Tibial nerve (tissue), 4 donors: Measurements from ENCODE around the gene USP26. TPM values are rescaled to one million over a fixed set of nuclear protein-coding genes. Genes with fewer than 3 reads are reported as not detected.
"Not testable (repeated sequence)": the region's sequence is repeated elsewhere in the genome, so short reads cannot be mapped to it uniquely, and the experiment has no call there.

Experiments
- DNase-seq, 2 donors: peaks; one replicate each; pipeline ENCODE4 v3.0.0-alpha.2; 2019; ENCODE audit warnings: low spot score in 2 of 2
- H3K27ac ChIP-seq, 4 donors: fragments of 200-600 bp; sonication (generic) in 3 of 4; one replicate each; pipeline ENCODE4 v1.5.1; 2017 to 2019; ENCODE audit warnings: mild to moderate bottlenecking in 1 of 4
- H3K27me3 ChIP-seq, 2 donors: fragments of 200-600 bp; sonication (generic) in 1 of 2; one replicate each; pipeline versions ENCODE4 v1.5.1 to v1.6.0; 2017 to 2019
- H3K36me3 ChIP-seq, 3 donors: fragments of 200-600 bp; sonication (generic); one replicate each; pipeline ENCODE4 v1.5.1; 2018 to 2019
- H3K4me1 ChIP-seq, 4 donors: fragments of 200-600 bp; sonication (generic) in 3 of 4; one replicate each; pipeline ENCODE4 v1.5.1; 2017 to 2019
- H3K4me3 ChIP-seq, 4 donors: fragments of 200-600 bp; sonication (generic) in 3 of 4; one replicate each; pipeline ENCODE4 v1.5.1; 2017 to 2019; ENCODE audit warnings: mild to moderate bottlenecking in 1 of 4, moderate library complexity in 1 of 4
- H3K9me3 ChIP-seq, 4 donors: fragments of 200-600 bp; sonication (generic) in 3 of 4; one replicate each; pipeline ENCODE4 v1.5.1; 2017 to 2019
- EP300 ChIP-seq, 2 donors: sonication (generic); formaldehyde crosslinking; IDR thresholded peaks; one replicate each; pipeline ENCODE4 v1.6.1; 2017; ENCODE audit warnings: antibody characterized with exemption in 2 of 2, mild to moderate bottlenecking in 1 of 2
- POLR2A ChIP-seq, 2 donors: fragments of 450-650 bp; IDR thresholded peaks; one replicate each; pipeline ENCODE4 v1.6.1; 2017; ENCODE audit warnings: antibody characterized with exemption in 2 of 2, mild to moderate bottlenecking in 2 of 2, moderate library complexity in 2 of 2
- WGBS, 2 donors: methylation state at CpG; one replicate each; pipeline ENCODE4 v1.1.5; 2018; 5-methylcytosine and 5-hydroxymethylcytosine counted together
- total RNA-seq, 4 donors: library from RNA; depleted of rRNA; stranded (reverse); fragments of >200 nt; gene quantifications; one replicate each; pipeline ENCODE4 v1.1.0, GENCODE V29; 2016
- TF ChIP-seq, protein P1 (sequence below), 5 experiments: fragments of 200-600 bp in 3 of 5; fragments of 450-650 bp in 2 of 5; sonication (generic) in 3 of 5; IDR thresholded peaks; one replicate each; pipeline ENCODE4 v1.5.1; 2016 to 2019; ENCODE audit warnings: antibody characterized with exemption in 5 of 5, mild to moderate bottlenecking in 3 of 5, moderate library complexity in 2 of 5

USP26 gene
- total RNA-seq, 4 donors from 2014 or later, result not detected

DNA sequence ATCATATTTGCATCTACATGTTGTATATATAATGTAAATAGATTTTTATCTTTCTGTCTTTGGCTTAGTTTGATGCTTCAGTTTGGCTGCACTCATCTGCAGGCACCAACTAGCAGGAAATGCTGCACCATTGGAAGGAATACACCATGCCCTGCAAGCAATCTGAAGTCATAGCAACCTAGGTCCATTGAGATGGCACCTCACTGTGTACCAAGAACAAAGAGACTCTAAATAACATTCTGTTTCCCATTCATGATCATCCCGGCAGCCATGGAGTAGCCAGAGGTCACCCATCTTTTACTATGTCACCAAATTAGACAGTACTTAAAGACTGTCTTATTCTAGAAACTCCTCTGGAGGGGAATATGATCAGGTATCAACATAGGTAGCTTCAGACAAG is 97.7 kb downstream of the USP26 start:
- Histone ChIP-seq H3K4me1 (no peaks in the 10 kb centered on the region), H3K36me3 (no peaks in the 10 kb centered on the region), H3K27me3 (peaks cover 0 to 5% of the 10 kb centered on the region in 2 donors), H3K4me3 (no peak overlapping the region), H3K9me3 (no peaks in the 10 kb centered on the region), H3K27ac (no peak overlapping the region)
- TF ChIP-seq, protein P1, sequence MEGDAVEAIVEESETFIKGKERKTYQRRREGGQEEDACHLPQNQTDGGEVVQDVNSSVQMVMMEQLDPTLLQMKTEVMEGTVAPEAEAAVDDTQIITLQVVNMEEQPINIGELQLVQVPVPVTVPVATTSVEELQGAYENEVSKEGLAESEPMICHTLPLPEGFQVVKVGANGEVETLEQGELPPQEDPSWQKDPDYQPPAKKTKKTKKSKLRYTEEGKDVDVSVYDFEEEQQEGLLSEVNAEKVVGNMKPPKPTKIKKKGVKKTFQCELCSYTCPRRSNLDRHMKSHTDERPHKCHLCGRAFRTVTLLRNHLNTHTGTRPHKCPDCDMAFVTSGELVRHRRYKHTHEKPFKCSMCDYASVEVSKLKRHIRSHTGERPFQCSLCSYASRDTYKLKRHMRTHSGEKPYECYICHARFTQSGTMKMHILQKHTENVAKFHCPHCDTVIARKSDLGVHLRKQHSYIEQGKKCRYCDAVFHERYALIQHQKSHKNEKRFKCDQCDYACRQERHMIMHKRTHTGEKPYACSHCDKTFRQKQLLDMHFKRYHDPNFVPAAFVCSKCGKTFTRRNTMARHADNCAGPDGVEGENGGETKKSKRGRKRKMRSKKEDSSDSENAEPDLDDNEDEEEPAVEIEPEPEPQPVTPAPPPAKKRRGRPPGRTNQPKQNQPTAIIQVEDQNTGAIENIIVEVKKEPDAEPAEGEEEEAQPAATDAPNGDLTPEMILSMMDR (IDR thresholded peaks at IDR 0.05), result no peak
- TF ChIP-seq EP300 (IDR thresholded peaks at IDR 0.05), result no peak
- no peak for TF ChIP-seq POLR2A (IDR thresholded peaks at IDR 0.05)
- WGBS, 2 donors, result 14 to 57% methylated on average over 1 of the region's 1 CpG
- no peak for DNase-seq

DNA sequence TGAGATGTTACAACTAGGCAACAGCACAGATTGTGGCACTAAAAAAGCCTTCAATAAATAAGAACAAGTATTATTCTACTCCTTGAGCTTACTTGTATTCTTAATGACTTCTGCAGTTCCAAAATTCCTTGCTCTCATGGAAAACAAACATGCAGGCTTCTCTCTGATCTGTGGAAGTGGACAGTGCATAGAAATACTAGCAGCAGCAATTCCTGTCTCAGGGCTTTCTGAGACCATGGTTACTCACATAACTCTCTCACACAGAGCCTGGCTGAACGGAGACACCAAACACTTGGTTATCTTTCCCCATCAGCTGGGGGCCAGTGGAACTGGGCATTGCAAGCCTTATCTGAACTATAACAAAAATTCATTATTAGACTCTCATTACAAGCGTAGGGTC is 106.1 kb downstream of the USP26 start:
- WGBS, 2 donors, result 85 to 90% methylated on average over 2 of the region's 2 CpGs
- H3K4me1 ChIP-seq, result no peaks in the 10 kb centered on the region
- peaks cover 0 to 16% of the 10 kb centered on the region in 2 donors for H3K27me3 ChIP-seq
- no peaks in the 10 kb centered on the region for H3K9me3 ChIP-seq
- no peak overlapping the region for H3K4me3 ChIP-seq
- H3K36me3 ChIP-seq, result no peaks in the 10 kb centered on the region
- H3K27ac ChIP-seq, result no peak overlapping the region
- no peak for TF ChIP-seq EP300 (IDR thresholded peaks at IDR 0.05)
- TF ChIP-seq, protein P1 (IDR thresholded peaks at IDR 0.05), result no peak
- TF ChIP-seq POLR2A (IDR thresholded peaks at IDR 0.05), result no peak
- no peak for DNase-seq

DNA sequence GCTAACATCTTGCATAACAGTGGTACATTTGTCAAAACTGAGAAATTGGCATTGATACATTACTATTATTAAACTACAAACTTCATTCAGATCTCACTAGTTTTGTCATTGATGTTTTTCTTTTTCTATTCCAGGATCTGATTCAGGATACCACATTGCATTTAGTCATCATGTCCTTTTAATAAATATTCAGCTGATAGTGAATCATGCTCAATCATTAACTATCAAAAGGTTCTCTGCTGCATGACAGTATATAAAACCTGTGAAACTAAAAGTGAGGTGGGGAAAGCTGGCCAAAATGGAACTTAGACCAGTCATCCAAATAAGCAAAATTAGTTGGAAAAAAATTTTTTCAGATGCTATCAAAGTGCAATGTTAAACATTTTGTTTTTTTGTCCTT is 110.4 kb downstream of the USP26 start:
- TF ChIP-seq POLR2A (IDR thresholded peaks at IDR 0.05), result no peak
- H3K9me3 ChIP-seq, result no peaks in the 10 kb centered on the region
- no peaks in the 10 kb centered on the region for H3K36me3 ChIP-seq
- DNase-seq, result no peak
- H3K27ac ChIP-seq, result no peak overlapping the region
- H3K27me3 ChIP-seq, result peaks cover 0 to 19% of the 10 kb centered on the region in 2 donors
- no peaks in the 10 kb centered on the region for H3K4me1 ChIP-seq
- no peak overlapping the region for H3K4me3 ChIP-seq

DNA sequence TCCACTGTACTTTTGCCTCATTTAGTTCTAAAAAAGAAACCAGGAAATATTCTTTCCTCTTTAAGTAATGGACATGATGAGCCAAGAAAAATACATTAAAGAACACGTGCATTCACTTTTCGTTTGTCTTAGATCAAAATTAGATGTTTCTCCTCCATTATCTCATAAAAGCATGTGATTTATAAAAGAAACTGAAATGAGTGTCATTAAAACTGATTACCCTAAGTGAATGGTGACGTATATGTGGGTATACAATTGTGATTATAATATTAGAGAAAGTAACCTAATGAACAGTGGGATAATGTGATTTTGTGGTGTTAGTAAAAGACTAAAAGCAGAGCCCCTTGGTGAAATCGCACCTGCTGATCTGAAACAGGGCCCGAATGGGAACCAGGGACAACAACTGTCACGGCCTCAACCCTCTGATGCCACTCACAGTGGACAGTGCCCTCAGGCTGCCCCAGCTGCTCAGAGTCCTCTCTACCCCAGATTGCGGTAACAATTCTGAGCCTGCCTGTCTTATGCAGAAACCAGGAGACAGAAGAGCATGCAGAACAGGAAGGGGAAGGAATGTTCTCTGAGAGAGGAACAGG is 112.8 kb downstream of the USP26 start:
- no peak for DNase-seq
- H3K4me1 ChIP-seq, result no peaks in the 10 kb centered on the region
- H3K9me3 ChIP-seq, result no peaks in the 10 kb centered on the region
- no peaks in the 10 kb centered on the region for H3K36me3 ChIP-seq
- H3K27ac ChIP-seq, result no peak overlapping the region
- H3K4me3 ChIP-seq, result no peak overlapping the region
- peaks cover 0 to 19% of the 10 kb centered on the region in 2 donors for H3K27me3 ChIP-seq
- WGBS, 2 donors, result 64 to 68% methylated on average over 7 of the region's 7 CpGs
- TF ChIP-seq, protein P1 (IDR thresholded peaks at IDR 0.05), result no peak
- TF ChIP-seq POLR2A (IDR thresholded peaks at IDR 0.05) (no peak), EP300 (IDR thresholded peaks at IDR 0.05) (no peak)

DNA sequence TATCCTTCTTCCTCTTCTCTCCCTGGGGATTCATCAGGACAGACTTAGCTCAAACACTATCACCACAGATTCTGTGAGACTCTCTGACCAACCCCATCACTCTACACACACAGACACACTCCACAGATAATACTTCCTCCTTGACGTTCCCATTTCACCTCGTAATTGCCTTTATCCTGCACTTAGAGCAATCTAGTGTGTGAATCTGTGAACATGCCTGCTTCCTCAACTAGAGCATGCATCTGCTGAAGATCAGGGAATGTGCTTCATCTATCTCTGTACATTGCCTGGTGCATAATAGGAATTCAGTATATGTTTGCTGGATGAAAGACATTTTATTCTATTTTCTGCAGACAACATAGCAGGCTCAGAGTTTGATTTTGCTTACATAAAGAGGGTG is 113.4 kb downstream of the USP26 start:
- Histone ChIP-seq H3K4me3 (no peak overlapping the region), H3K9me3 (no peaks in the 10 kb centered on the region), H3K4me1 (no peaks in the 10 kb centered on the region), H3K27me3 (peaks cover 0 to 25% of the 10 kb centered on the region in 2 donors), H3K36me3 (no peaks in the 10 kb centered on the region), H3K27ac (no peak overlapping the region)
- no peak for DNase-seq
- 18 to 35% methylated on average over 2 of the region's 2 CpGs for WGBS, 2 donors
- TF ChIP-seq, protein P1 (IDR thresholded peaks at IDR 0.05), result no peak
- no peak for TF ChIP-seq POLR2A (IDR thresholded peaks at IDR 0.05)
- no peak for TF ChIP-seq EP300 (IDR thresholded peaks at IDR 0.05)

DNA sequence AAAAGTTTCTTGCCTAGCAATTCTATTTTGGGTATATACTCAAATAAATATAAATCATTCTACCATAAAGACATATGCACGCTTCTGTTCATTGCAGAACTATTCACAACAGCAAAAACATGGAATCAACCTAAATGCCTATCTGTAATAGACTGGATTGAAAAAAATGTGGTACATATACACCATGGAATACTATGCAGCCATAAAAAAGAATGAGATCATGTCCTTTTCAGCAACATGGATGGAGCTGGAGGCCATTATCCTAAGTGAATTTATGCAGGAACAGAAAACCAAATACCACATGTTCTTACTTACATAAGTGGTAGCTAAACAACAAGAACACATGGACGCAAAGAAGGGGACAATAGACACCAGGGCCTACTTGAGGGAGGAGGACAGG is 116.9 kb downstream of the USP26 start:
- 87 to 93% methylated on average over 2 of the region's 2 CpGs for WGBS, 2 donors
- not testable (repeated sequence) for H3K36me3 ChIP-seq, DNase-seq, H3K4me1 ChIP-seq, H3K9me3 ChIP-seq, H3K27ac ChIP-seq, H3K4me3 ChIP-seq
- H3K27me3 ChIP-seq, result peaks cover 0 to 24% of the 10 kb centered on the region in 2 donors

Other genes with a start within 250 kb of the USP26 start
- under 1 TPM; under 0.01 to 0.66 (median 0.46) TPM for gene HS6ST2, start 138.5 kb downstream of the USP26 start, total RNA-seq
- gene TFDP3, start 121.2 kb upstream of the USP26 start, total RNA-seq, result not detected